HepG2 (cell line): Measurements from ENCODE around the gene SEMA4A. TPM values are rescaled to one million over a fixed set of nuclear protein-coding genes. Genes with fewer than 3 reads are reported as not detected.

Source experiments
- KLF15 ChIP-seq: sonication (generic); formaldehyde crosslinking; IDR thresholded peaks from 2 replicates; pipeline ENCODE4 v1.8.1; 2023; ENCODE audit warnings: borderline replicate concordance, mild to moderate bottlenecking, inconsistent platforms, missing genetic modification reagents, mixed read lengths
- MYC ChIP-seq: sonication (generic); formaldehyde crosslinking; IDR thresholded peaks from 2 replicates; pipeline ENCODE4 v1.9.0; 2021; ENCODE audit warnings: missing genetic modification reagents, borderline replicate concordance
- NBN ChIP-seq: fragments of 450-650 bp; conservative IDR thresholded peaks from 2 replicates; pipeline ENCODE4 v1.6.1; 2017
- POLR2AphosphoS5 ChIP-seq: IDR thresholded peaks from 2 replicates; pipeline ENCODE4 v1.6.1; 2012; ENCODE audit warnings: low read depth, low read length
- ZBTB21 ChIP-seq: sonication (generic); formaldehyde crosslinking; IDR thresholded peaks from 2 replicates; pipeline ENCODE4 v1.4.0; 2020; ENCODE audit warnings: missing genetic modification reagents
- ZNF556 ChIP-seq: sonication (generic); formaldehyde crosslinking; IDR thresholded peaks from 2 replicates; pipeline ENCODE4 v1.4.0; 2020; ENCODE audit warnings: mild to moderate bottlenecking, missing genetic modification reagents, borderline replicate concordance
- polyA plus RNA-seq, 8 experiments: library from polyadenylated mRNA; depleted of rRNA in 3 of 8; stranded (reverse) in 7 of 8; unstranded in 1 of 8; fragments of >200 nt; fragmentation: Illumina TruSeq in 4 of 8; extraction: Trizol in 4 of 8; gene quantifications; 2 replicates each; pipeline versions ENCODE4 v1.2.1 to v1.2.3, GENCODE V29; 2011 to 2016; ENCODE audit warnings: low read depth in 4 of 8, missing spikeins in 1 of 8, mixed read lengths in 1 of 8; ENCODE audit not compliant: insufficient read depth in 1 of 8
- total RNA-seq, 5 experiments: library from RNA; depleted of rRNA; stranded (reverse); fragments of >200 nt; fragmentation: Illumina TruSeq; extraction: Trizol; gene quantifications; 2 replicates each; pipeline ENCODE4 v1.2.3, GENCODE V29; 2016; ENCODE audit warnings: low read depth in 1 of 5
- TF ChIP-seq, protein P1 (sequence below): sonication (generic); formaldehyde crosslinking; IDR thresholded peaks from 2 replicates; pipeline ENCODE4 v1.4.0; 2020; ENCODE audit warnings: missing genetic modification reagents, mild to moderate bottlenecking, borderline replicate concordance
- TF ChIP-seq, protein P2 (sequence below): sonication (generic); formaldehyde crosslinking; conservative IDR thresholded peaks from 2 replicates; pipeline ENCODE4 v1.8.0; 2022; ENCODE audit warnings: mild to moderate bottlenecking, moderate library complexity, missing genetic modification reagents
- TF ChIP-seq, protein P3 (sequence below): sonication (generic); formaldehyde crosslinking; IDR thresholded peaks from 2 replicates; pipeline ENCODE4 v1.4.0; 2020; ENCODE audit warnings: missing genetic modification reagents, borderline replicate concordance
- TF ChIP-seq, protein P4 (sequence below): sonication (generic); formaldehyde crosslinking; IDR thresholded peaks from 2 replicates; pipeline ENCODE4 v1.9.0; 2021; ENCODE audit warnings: missing genetic modification reagents, mild to moderate bottlenecking, borderline replicate concordance
- TF ChIP-seq, protein P5 (sequence below): sonication (generic); formaldehyde crosslinking; IDR thresholded peaks from 2 replicates; pipeline ENCODE4 v1.4.0; 2020; ENCODE audit warnings: missing genetic modification reagents, borderline replicate concordance
- TF ChIP-seq, protein P6 (sequence below): conservative IDR thresholded peaks from 2 replicates; pipeline ENCODE4 v1.6.1; 2018; ENCODE audit warnings: missing genetic modification reagents
- TF ChIP-seq, protein P7 (sequence below): sonication (generic); formaldehyde crosslinking; IDR thresholded peaks from 2 replicates; pipeline ENCODE4 v1.8.1; 2023; ENCODE audit warnings: mild to moderate bottlenecking, missing genetic modification reagents

The SEMA4A gene
- total and polyA plus RNA-seq, 2 of the 13 experiments (the other 11 are each of a cell fraction or from before 2014, with no cell fraction given), result 0.09 to 0.20 TPM

DNA sequence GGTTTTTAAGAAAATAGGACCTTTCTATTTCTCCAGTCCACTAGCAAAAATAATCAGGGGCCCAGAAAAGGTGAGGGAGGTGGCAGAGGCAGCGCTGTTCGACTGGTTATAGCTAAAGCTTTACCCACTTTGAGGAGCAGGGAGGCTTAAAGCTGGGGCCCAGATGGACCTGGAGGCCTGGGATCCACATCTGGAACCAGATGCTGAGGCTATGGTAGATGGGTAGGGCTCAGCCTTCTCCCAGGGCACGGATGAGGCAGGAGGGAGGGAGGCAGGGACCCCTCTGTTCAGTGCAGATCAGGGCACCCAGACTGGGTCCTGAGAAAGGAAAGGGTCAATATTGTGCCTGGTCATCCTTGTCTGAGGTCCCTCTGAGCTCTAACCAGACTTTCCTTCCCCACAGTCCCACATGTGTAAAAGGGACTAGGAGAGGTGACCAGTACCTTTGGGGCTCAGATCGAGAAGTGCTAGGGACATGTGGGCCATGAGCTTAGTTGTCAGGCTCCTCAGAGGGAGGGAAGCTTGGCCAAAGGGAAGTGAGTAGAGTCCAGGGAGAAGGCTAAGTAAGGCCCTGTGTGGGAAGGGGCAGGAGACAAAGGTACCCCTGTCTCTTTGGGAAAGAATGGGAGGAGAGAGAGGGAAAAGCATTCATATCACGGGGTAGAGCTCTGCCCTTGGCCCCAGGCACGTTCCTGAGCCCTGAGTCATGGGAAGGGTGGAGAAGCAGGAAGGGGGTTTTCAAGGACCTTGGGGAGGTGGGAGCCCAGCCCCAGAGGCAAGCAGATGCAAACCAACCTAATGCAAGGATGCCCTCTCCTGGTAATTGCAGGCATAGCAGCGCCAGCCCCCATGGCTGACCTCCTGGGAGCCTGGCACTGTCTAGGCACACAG is 23.5 kb upstream of the SEMA4A start (continued):
- TF ChIP-seq, protein P1, sequence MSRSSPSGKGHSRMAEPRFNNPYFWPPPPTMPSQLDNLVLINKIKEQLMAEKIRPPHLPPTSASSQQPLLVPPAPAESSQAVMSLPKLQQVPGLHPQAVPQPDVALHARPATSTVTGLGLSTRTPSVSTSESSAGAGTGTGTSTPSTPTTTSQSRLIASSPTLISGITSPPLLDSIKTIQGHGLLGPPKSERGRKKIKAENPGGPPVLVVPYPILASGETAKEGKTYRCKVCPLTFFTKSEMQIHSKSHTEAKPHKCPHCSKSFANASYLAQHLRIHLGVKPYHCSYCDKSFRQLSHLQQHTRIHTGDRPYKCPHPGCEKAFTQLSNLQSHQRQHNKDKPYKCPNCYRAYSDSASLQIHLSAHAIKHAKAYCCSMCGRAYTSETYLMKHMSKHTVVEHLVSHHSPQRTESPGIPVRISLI (CRISPR knock-in tag), result no peak
- TF ChIP-seq, protein P2, sequence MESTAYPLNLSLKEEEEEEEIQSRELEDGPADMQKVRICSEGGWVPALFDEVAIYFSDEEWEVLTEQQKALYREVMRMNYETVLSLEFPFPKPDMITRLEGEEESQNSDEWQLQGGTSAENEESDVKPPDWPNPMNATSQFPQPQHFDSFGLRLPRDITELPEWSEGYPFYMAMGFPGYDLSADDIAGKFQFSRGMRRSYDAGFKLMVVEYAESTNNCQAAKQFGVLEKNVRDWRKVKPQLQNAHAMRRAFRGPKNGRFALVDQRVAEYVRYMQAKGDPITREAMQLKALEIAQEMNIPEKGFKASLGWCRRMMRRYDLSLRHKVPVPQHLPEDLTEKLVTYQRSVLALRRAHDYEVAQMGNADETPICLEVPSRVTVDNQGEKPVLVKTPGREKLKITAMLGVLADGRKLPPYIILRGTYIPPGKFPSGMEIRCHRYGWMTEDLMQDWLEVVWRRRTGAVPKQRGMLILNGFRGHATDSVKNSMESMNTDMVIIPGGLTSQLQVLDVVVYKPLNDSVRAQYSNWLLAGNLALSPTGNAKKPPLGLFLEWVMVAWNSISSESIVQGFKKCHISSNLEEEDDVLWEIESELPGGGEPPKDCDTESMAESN, result no peak
- TF ChIP-seq ZNF556 (CRISPR knock-in tag) (peak; percentile 83; the same call in 1 of the 2 replicates), POLR2AphosphoS5 (peak; percentile 32; the same call in 1 of the 2 replicates), NBN (no peak), ZBTB21 (no peak), KLF15 (CRISPR knock-in tag) (no peak), MYC (CRISPR knock-in tag) (peak; percentile 61; the same call in 1 of the 2 replicates)
- TF ChIP-seq, protein P3, sequence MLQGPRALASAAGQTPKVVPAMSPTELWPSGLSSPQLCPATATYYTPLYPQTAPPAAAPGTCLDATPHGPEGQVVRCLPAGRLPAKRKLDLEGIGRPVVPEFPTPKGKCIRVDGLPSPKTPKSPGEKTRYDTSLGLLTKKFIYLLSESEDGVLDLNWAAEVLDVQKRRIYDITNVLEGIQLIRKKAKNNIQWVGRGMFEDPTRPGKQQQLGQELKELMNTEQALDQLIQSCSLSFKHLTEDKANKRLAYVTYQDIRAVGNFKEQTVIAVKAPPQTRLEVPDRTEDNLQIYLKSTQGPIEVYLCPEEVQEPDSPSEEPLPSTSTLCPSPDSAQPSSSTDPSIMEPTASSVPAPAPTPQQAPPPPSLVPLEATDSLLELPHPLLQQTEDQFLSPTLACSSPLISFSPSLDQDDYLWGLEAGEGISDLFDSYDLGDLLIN, result no peak
- TF ChIP-seq, protein P4, sequence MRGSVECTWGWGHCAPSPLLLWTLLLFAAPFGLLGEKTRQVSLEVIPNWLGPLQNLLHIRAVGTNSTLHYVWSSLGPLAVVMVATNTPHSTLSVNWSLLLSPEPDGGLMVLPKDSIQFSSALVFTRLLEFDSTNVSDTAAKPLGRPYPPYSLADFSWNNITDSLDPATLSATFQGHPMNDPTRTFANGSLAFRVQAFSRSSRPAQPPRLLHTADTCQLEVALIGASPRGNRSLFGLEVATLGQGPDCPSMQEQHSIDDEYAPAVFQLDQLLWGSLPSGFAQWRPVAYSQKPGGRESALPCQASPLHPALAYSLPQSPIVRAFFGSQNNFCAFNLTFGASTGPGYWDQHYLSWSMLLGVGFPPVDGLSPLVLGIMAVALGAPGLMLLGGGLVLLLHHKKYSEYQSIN (CRISPR knock-in tag), result no peak
- TF ChIP-seq, protein P5, sequence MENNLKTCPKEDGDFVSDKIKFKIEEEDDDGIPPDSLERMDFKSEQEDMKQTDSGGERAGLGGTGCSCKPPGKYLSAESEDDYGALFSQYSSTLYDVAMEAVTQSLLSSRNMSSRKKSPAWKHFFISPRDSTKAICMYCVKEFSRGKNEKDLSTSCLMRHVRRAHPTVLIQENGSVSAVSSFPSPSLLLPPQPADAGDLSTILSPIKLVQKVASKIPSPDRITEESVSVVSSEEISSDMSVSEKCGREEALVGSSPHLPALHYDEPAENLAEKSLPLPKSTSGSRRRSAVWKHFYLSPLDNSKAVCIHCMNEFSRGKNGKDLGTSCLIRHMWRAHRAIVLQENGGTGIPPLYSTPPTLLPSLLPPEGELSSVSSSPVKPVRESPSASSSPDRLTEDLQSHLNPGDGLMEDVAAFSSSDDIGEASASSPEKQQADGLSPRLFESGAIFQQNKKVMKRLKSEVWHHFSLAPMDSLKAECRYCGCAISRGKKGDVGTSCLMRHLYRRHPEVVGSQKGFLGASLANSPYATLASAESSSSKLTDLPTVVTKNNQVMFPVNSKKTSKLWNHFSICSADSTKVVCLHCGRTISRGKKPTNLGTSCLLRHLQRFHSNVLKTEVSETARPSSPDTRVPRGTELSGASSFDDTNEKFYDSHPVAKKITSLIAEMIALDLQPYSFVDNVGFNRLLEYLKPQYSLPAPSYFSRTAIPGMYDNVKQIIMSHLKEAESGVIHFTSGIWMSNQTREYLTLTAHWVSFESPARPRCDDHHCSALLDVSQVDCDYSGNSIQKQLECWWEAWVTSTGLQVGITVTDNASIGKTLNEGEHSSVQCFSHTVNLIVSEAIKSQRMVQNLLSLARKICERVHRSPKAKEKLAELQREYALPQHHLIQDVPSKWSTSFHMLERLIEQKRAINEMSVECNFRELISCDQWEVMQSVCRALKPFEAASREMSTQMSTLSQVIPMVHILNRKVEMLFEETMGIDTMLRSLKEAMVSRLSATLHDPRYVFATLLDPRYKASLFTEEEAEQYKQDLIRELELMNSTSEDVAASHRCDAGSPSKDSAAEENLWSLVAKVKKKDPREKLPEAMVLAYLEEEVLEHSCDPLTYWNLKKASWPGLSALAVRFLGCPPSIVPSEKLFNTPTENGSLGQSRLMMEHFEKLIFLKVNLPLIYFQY, result 0 out of 2 replicates have a peak, but pooled peaks have one; percentile 38
- TF ChIP-seq, protein P6, sequence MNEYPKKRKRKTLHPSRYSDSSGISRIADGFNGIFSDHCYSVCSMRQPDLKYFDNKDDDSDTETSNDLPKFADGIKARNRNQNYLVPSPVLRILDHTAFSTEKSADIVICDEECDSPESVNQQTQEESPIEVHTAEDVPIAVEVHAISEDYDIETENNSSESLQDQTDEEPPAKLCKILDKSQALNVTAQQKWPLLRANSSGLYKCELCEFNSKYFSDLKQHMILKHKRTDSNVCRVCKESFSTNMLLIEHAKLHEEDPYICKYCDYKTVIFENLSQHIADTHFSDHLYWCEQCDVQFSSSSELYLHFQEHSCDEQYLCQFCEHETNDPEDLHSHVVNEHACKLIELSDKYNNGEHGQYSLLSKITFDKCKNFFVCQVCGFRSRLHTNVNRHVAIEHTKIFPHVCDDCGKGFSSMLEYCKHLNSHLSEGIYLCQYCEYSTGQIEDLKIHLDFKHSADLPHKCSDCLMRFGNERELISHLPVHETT (CRISPR knock-in tag), result 0 out of 2 replicates have a peak, but pooled peaks have one; percentile 21
- TF ChIP-seq, protein P7, sequence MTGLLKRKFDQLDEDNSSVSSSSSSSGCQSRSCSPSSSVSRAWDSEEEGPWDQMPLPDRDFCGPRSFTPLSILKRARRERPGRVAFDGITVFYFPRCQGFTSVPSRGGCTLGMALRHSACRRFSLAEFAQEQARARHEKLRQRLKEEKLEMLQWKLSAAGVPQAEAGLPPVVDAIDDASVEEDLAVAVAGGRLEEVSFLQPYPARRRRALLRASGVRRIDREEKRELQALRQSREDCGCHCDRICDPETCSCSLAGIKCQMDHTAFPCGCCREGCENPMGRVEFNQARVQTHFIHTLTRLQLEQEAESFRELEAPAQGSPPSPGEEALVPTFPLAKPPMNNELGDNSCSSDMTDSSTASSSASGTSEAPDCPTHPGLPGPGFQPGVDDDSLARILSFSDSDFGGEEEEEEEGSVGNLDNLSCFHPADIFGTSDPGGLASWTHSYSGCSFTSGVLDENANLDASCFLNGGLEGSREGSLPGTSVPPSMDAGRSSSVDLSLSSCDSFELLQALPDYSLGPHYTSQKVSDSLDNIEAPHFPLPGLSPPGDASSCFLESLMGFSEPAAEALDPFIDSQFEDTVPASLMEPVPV (CRISPR knock-in tag), result no peak
